GM10248 (cell line): ENCODE results near the gene CLIC5.

Experiments
- CTCF ChIA-PET: fragments of 300-600 bp; sonication (Branson Sonifier 250); formaldehyde crosslinking; extraction: SDS; loops from one replicate; lab custom pipeline; 2021; ENCODE audit warnings: antibody characterized with exemption; lab: Yijun Ruan, JAX
- POLR2A ChIA-PET: fragments of 350-650 bp; sonication (Branson Sonifier 250); formaldehyde crosslinking; extraction: SDS; loops from one replicate; lab custom pipeline; 2020; ENCODE audit warnings: antibody characterized with exemption; lab: Yijun Ruan, JAX
- DNase-seq: peaks from one replicate; pipeline ENCODE4 v3.0.0; 2012; ENCODE audit errors: extremely low spot score
- CTCF ChIP-seq: IDR thresholded peaks from 2 replicates; pipeline ENCODE4 v1.5.1; 2012; ENCODE audit warnings: mild to moderate bottlenecking, low read depth; ENCODE audit errors: extremely low read depth, missing control alignments, control extremely low read depth

CLIC5 gene

GRCh38 chr6:45990162-45990561 is 25.5 kb downstream of the CLIC5 start:
- CTCF ChIA-PET, result interaction anchor here (1.4 kb wide), 1 partner anchor 9 kb away, joined by 3 read pairs; no protein-coding TSS in a partner anchor
- no peak for DNase-seq
- POLR2A ChIA-PET, result no interaction called here
- TF ChIP-seq CTCF, result no peak

DNA sequence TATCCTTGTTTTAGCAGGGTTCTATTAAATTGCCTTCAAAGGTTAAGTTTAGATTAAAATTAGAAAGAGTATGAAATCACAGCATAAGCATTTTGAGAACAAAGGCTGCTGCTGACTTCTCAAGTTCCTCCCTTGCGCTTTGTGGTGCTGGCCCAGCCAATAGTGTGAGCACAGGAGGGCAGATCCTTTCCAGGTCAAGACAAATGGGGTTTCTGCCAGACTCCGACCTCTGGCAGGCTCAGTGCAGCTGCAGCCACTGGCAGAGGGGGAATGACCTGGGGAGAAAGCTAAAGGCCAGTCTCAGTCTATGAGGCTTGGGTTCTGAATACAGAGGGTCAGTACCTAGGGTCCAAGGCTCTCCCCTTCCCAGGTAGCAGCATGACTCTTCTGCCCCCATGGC is 27.0 kb downstream of the CLIC5 start:
- ChIA-PET CTCF (no interaction called here), POLR2A (no interaction called here)
- DNase-seq, result no peak
- no peak for TF ChIP-seq CTCF

GRCh38 chr6:45987856-45988255 is 27.8 kb downstream of the CLIC5 start:
- TF ChIP-seq CTCF, result no peak
- CTCF ChIA-PET, result no interaction called here
- POLR2A ChIA-PET, result no interaction called here
- DNase-seq, result no peak

DNA sequence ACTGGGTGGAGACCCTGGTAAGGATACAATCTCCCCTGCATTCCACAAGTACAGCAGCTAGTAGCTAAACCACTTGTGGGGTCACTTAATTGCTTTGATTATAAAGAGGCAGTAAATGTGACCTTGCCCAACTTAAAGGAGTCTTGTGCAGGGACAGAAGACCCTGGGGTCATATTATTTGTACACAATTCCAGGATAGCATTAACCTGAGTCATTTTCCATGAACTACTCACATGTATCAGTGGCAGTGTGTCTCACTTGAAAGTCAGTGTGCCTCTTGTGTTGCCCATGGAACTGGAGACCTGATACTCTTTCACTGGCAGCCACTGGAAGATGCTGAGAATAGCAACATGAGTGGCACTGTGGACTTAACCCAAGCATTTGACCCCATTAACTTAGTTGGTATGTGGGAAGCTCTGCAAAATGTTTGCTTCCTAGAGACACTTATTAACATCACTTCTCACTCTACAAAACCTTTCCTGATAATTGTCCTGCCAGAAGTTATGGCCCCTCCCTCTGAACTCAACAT is 28.9 kb downstream of the CLIC5 start:
- POLR2A ChIA-PET, result no interaction called here
- CTCF ChIA-PET, result interaction anchor here (1.6 kb wide), 1 partner anchor 20 kb away, joined by 3 read pairs; no protein-coding TSS in a partner anchor
- no peak for DNase-seq
- no peak for TF ChIP-seq CTCF

DNA sequence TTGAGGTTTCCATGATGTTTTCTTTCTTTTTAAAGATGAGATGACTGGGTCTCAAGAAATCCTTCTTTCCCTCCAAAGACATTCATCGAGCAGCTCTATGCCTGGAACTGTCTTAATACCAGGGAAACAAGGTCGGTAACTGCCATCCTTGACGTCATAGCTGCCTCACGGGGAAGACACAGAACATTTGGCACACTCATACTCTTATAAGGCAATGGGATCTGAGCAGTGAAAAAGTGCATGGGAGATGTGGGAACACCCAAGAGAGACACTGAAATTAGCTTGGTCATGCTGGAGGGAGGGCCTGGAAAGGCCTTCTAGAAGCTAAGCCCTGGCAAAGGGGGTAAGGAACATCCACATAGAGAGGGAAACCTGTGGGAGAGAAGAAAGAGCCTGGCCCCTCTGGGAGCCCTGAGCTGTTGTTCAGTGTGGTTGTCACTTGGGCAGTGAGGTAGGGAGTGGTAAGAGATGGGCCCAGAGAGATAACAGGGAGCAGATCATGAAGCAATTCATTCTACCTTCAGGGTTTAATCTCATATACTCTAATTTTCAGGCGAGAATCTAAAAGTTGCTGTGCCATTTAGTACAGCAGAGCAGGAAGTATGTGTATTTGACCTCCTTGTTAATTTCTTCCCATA is 30.8 kb downstream of the CLIC5 start:
- ChIA-PET POLR2A (no interaction called here), CTCF (interaction anchor here (1.5 kb wide), 1 partner anchor 54 kb away, joined by 3 read pairs; no protein-coding TSS in a partner anchor)
- no peak for DNase-seq
- no peak for TF ChIP-seq CTCF

DNA sequence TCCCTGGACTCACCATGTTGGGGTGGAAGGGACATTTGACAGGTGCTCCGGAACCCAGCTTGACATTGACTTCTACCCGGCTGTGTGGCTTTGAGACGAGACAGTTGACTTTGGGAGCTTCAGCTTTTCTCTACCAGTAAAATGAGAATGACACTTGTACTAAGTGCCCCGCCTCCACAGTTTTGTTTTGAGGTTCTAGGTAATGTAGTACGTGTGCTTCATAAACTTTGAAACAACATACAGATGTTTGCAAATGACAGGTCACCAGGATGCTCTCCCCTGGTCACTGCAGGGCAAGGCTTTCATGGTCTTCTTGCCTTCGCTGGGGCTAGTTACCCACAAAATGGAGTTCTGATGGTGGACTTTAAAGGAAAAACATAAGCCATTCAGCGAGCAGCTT is 31.3 kb downstream of the CLIC5 start:
- no peak for DNase-seq
- no peak for TF ChIP-seq CTCF
- ChIA-PET POLR2A (no interaction called here), CTCF (interaction anchor here (1.5 kb wide), 1 partner anchor 54 kb away, joined by 3 read pairs; no protein-coding TSS in a partner anchor)
